Osteoblast (primary cell): ENCODE results near the gene FAM167B. TPM values are rescaled to one million over a fixed set of nuclear protein-coding genes. Genes with fewer than 3 reads are reported as not detected.

Experiments used
- DNase-seq: peaks from one replicate; pipeline ENCODE4 v3.0.0; 2011; ENCODE audit warnings: low spot score, mixed read lengths; ENCODE audit not compliant: insufficient read length; ENCODE audit errors: missing footprints
- H2AFZ ChIP-seq: 2 replicates; pipeline ENCODE4 v1.6.0; 2011; ENCODE audit warnings: mild to moderate bottlenecking, low read length
- H3K27ac ChIP-seq: 2 replicates; pipeline ENCODE4 v1.5.1; 2011; ENCODE audit warnings: mild to moderate bottlenecking, low read depth, low read length, moderate library complexity
- H3K27me3 ChIP-seq: 2 replicates; pipeline ENCODE4 v1.6.0; 2012; ENCODE audit warnings: mild to moderate bottlenecking, control low read depth, inconsistent platforms, low read length, moderate library complexity; ENCODE audit not compliant: insufficient read depth
- H3K36me3 ChIP-seq: 2 replicates; pipeline ENCODE4 v1.5.1; 2011; ENCODE audit warnings: mild to moderate bottlenecking, low read length, control low read depth, moderate library complexity; ENCODE audit not compliant: insufficient read depth
- H3K4me1 ChIP-seq: 2 replicates; pipeline ENCODE4 v1.5.1; 2011; ENCODE audit warnings: mild to moderate bottlenecking, low read length, control low read depth, moderate library complexity; ENCODE audit not compliant: insufficient read depth
- H3K4me2 ChIP-seq: 2 replicates; pipeline ENCODE4 v1.6.0; 2011; ENCODE audit warnings: mild to moderate bottlenecking, low read length; ENCODE audit not compliant: insufficient read depth
- H3K4me3 ChIP-seq: fragments of 200-600 bp; sonication (generic); 3 replicates; pipeline ENCODE4 v1.5.1; 2012; ENCODE audit warnings: mild to moderate bottlenecking, low read length, inconsistent platforms; ENCODE audit not compliant: insufficient read depth
- H3K79me2 ChIP-seq: 2 replicates; pipeline ENCODE4 v1.6.0; 2012; ENCODE audit warnings: mild to moderate bottlenecking, low read length, control low read depth, inconsistent platforms; ENCODE audit not compliant: insufficient read depth
- H3K9me3 ChIP-seq: 2 replicates; pipeline ENCODE4 v1.5.1; 2011; ENCODE audit warnings: low read depth, low read length, control low read depth
- H4K20me1 ChIP-seq: 2 replicates; pipeline ENCODE4 v1.6.0; 2012; ENCODE audit warnings: mild to moderate bottlenecking, low read length, control low read depth; ENCODE audit not compliant: insufficient read depth
- CTCF ChIP-seq: IDR thresholded peaks from 2 replicates; pipeline ENCODE4 v1.5.1; 2011; ENCODE audit warnings: mild to moderate bottlenecking, low read depth, low read length, moderate library complexity; ENCODE audit errors: extremely low read depth
- total RNA-seq: library from RNA; depleted of rRNA; stranded (reverse); fragments of >200 nt; gene quantifications from 2 replicates; pipeline ENCODE4 v1.2.3, GENCODE V29; 2012

The FAM167B gene
- total RNA-seq, 1 donor: 2.5 TPM

- no peak for TF ChIP-seq CTCF
- H3K4me3 ChIP-seq: no peak within 1 kb of the TSS
- peak; percentile 76 for DNase-seq
- no peak within 1 kb of the TSS for H3K27ac ChIP-seq
- no peaks in the 10 kb centered on the region for H3K9me3 ChIP-seq
- H4K20me1 ChIP-seq: no peaks in the 10 kb centered on the region
- no peaks in the 10 kb centered on the region for H3K36me3 ChIP-seq
- H3K27me3 ChIP-seq: peaks cover 4% of the 10 kb centered on the region
- no peak within 1 kb of the TSS for H2AFZ ChIP-seq
- peaks cover 18% of the 10 kb centered on the region for H3K4me1 ChIP-seq
- H3K79me2 ChIP-seq: no peaks in the 10 kb centered on the region
- no peak within 1 kb of the TSS for H3K4me2 ChIP-seq
Measured at GRCh38 chr1:32250893-32251716, 4.1 kb downstream of the FAM167B start, which contains the start of gene LCK. Gene LCK, plus strand, starts transcription at chr1:32251265. Its CDS starts 23,065 bp downstream, at chr1:32274330.

- Histone ChIP-seq H3K4me2 (no peak overlapping the region), H3K79me2 (no peaks in the 10 kb centered on the region), H3K27ac (no peak overlapping the region), H3K4me1 (no peaks in the 10 kb centered on the region), H4K20me1 (no peaks in the 10 kb centered on the region), H3K27me3 (peaks cover 8% of the 10 kb centered on the region), H3K36me3 (no peaks in the 10 kb centered on the region), H2AFZ (no peak overlapping the region), H3K9me3 (no peaks in the 10 kb centered on the region), H3K4me3 (no peak overlapping the region)
- no peak for DNase-seq
- no peak for TF ChIP-seq CTCF
Measured at GRCh38 chr1:32255072-32256071, 8.3 kb downstream of the FAM167B start.

- H2AFZ ChIP-seq: no peak overlapping the region
- no peak for DNase-seq
- no peak overlapping the region for H3K27ac ChIP-seq
- H4K20me1 ChIP-seq: no peaks in the 10 kb centered on the region
- peaks cover 8% of the 10 kb centered on the region for H3K27me3 ChIP-seq
- H3K36me3 ChIP-seq: no peaks in the 10 kb centered on the region
- no peak overlapping the region for H3K4me3 ChIP-seq
- TF ChIP-seq CTCF: no peak
- no peaks in the 10 kb centered on the region for H3K4me1 ChIP-seq
- H3K9me3 ChIP-seq: no peaks in the 10 kb centered on the region
- H3K4me2 ChIP-seq: no peak overlapping the region
- no peaks in the 10 kb centered on the region for H3K79me2 ChIP-seq
Measured at GRCh38 chr1:32256473-32257226, 9.6 kb downstream of the FAM167B start.
